Measurements from ENCODE around the gene RNF26. TPM values are rescaled to one million over a fixed set of nuclear protein-coding genes. Genes with fewer than 3 reads are reported as not detected.
A peak's percentile ranks its signal among the peaks of the same experiment; 100 is the strongest.

Gene RNF26
- total RNA-seq, 1 experiment from 2014 or later: 64.3 TPM

DNA sequence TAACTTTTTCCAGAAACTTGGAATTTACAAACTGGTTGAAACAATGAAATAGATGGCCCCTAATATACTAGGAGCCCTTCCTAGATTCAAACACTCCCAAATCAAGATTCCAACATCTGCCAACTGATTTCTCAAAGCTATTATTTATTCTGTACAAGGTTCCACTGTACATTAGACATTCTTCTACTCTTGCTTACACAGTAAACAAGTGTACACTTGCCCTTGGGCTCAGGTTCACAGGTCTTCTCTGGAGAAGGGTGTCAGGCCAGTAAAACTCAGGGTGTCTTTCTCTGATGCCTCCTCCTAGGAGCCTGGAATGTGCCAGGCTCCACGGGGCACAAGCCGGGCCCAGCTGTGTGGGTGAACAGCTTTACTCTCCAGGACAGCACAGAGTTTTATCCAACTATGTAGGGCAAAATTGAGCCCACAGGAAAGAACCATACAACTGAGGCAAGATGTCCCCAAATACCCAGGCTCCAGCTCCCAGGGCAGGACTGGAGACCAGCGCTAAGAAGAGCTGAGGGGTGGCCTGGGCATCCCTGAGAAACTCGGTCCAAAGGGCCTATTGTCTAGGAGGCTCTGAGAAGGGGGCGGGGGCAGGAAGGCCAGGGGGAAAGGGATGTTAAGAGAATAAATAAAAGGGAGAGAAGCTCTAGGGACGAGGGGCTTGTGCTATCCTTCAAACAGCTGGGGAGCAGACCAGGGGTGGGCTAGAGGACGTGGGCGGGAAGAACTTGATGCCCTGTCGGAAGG is 20.9 kb downstream of the RNF26 start:
- H3K27ac ChIP-seq: no peak overlapping the region
- no peaks in the 10 kb centered on the region for H3K36me3 ChIP-seq (ENCODE audit: low read depth)
- H3K9me2 ChIP-seq (ENCODE audit: insufficient read depth): no peaks in the 10 kb centered on the region
- H3K4me3 ChIP-seq: no peak overlapping the region
- H3F3A ChIP-seq (ENCODE audit: insufficient read depth, low read depth): peaks cover 11% of the 10 kb centered on the region; the same call in 1 of the 2 replicates
- CTCF ChIA-PET: interaction anchor here (0.5 to 2.4 kb wide), 8 partner anchors 12 to 120 kb away, joined by 3 to 19 read pairs (median 4); partner anchors contain the start of gene USP2
- no peak overlapping the region for H2AFZ ChIP-seq
- no peak overlapping the region for H3K4me2 ChIP-seq
- H3K79me2 ChIP-seq (ENCODE audit: low read depth): no peaks in the 10 kb centered on the region
- H3K9me3 ChIP-seq (ENCODE audit: insufficient read depth, low read depth): no peaks in the 10 kb centered on the region
- TF ChIP-seq, protein P1, sequence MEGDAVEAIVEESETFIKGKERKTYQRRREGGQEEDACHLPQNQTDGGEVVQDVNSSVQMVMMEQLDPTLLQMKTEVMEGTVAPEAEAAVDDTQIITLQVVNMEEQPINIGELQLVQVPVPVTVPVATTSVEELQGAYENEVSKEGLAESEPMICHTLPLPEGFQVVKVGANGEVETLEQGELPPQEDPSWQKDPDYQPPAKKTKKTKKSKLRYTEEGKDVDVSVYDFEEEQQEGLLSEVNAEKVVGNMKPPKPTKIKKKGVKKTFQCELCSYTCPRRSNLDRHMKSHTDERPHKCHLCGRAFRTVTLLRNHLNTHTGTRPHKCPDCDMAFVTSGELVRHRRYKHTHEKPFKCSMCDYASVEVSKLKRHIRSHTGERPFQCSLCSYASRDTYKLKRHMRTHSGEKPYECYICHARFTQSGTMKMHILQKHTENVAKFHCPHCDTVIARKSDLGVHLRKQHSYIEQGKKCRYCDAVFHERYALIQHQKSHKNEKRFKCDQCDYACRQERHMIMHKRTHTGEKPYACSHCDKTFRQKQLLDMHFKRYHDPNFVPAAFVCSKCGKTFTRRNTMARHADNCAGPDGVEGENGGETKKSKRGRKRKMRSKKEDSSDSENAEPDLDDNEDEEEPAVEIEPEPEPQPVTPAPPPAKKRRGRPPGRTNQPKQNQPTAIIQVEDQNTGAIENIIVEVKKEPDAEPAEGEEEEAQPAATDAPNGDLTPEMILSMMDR (conservative IDR thresholded peaks at IDR 0.05): no peak
- TF ChIP-seq EZH2 (IDR thresholded peaks at IDR 0.05; ENCODE audit: low read depth): no peak
- 0 out of 2 replicates have a peak, but pooled peaks cover 6% of the 10 kb centered on the region for H3K27me3 ChIP-seq (ENCODE audit: insufficient read depth, low read depth)
- no peak for DNase-seq
- H4K20me1 ChIP-seq (ENCODE audit: insufficient read depth): no peaks in the 10 kb centered on the region
- BruUV-seq (replicated peaks): no TSS peak
- POLR2A ChIA-PET (ENCODE audit: unreplicated experiment): no interaction called here
- peaks cover 8% of the 10 kb centered on the region for H3K4me1 ChIP-seq (replicated peaks; ENCODE audit: insufficient read depth)
- intact Hi-C loops (cut with micrococcal nuclease; ENCODE audit: unreplicated experiment): no loop called here

DNA sequence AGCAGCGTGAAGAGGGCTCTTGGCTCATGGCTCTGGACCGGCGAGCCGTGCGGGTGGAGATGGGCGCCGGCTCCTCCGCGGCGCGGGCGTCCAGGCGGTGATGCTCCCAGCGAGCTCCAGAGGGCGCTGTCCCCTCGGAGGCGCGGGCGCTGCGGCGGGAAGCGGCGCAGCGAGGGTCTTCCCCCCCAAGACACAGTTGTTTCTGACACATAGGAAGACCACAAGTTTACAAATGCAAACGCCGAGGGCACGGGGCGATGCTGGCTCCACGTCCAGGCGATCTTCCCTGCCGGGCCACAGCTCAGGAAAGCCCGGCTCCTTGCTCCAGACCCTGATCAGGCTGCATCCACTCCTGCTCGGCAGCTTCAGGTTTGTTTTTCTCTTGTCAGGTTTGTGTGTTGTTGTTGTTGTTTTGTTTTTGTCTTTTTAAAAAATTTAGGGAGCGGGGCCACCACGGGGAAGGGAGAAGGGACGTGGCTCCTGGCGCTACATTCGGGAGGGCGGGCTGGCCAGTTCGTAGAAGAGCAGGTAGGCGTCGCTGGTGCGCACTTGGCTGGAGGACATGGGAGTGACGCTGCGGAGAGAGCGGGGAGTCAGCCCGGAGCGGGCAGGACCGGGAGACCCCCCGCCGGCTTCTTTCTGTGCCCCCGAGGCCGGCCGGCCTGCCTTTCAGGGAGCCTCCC is 22.2 kb downstream of the RNF26 start:
- BruUV-seq (replicated peaks): no TSS peak
- intact Hi-C loops (cut with micrococcal nuclease; ENCODE audit: unreplicated experiment): loop anchor here (1.0 kb wide), 2 partner anchors 18 to 118 kb away; no protein-coding TSS in a partner anchor
- ChIA-PET POLR2A (ENCODE audit: unreplicated experiment) (interaction anchor here (0.7 kb wide), 1 partner anchor 30 kb away, joined by 7 read pairs; no protein-coding TSS in a partner anchor), CTCF (interaction anchor here (0.5 to 2.4 kb wide), 16 partner anchors 13 to 924 kb away, joined by 3 to 19 read pairs (median 5); partner anchors contain the start of gene USP2)
- DNase-seq: peak; percentile 61 to 65
- H3K4me1 ChIP-seq (replicated peaks; ENCODE audit: insufficient read depth): peaks cover 20% of the 10 kb centered on the region
- H3K9me3 ChIP-seq (ENCODE audit: insufficient read depth, low read depth): no peaks in the 10 kb centered on the region
- H3K4me3 ChIP-seq: peak overlapping the region; percentile 71
- peak overlapping the region; percentile 99 for H2AFZ ChIP-seq
- H3K27me3 ChIP-seq (ENCODE audit: insufficient read depth, low read depth): no peaks in the 10 kb centered on the region
- H3K27ac ChIP-seq: no peak overlapping the region
- no peaks in the 10 kb centered on the region for H4K20me1 ChIP-seq (ENCODE audit: insufficient read depth)
- no peaks in the 10 kb centered on the region for H3K36me3 ChIP-seq (ENCODE audit: low read depth)
- H3K79me2 ChIP-seq (ENCODE audit: low read depth): no peaks in the 10 kb centered on the region
- H3K9me2 ChIP-seq (ENCODE audit: insufficient read depth): no peaks in the 10 kb centered on the region
- peak overlapping the region; percentile 100 for H3K4me2 ChIP-seq
- peaks cover 18% of the 10 kb centered on the region for H3F3A ChIP-seq (ENCODE audit: insufficient read depth, low read depth)
- TF ChIP-seq, protein P1 (conservative IDR thresholded peaks at IDR 0.05): peak; percentile 100
- TF ChIP-seq EZH2 (IDR thresholded peaks at IDR 0.05; ENCODE audit: low read depth): no peak

DNA sequence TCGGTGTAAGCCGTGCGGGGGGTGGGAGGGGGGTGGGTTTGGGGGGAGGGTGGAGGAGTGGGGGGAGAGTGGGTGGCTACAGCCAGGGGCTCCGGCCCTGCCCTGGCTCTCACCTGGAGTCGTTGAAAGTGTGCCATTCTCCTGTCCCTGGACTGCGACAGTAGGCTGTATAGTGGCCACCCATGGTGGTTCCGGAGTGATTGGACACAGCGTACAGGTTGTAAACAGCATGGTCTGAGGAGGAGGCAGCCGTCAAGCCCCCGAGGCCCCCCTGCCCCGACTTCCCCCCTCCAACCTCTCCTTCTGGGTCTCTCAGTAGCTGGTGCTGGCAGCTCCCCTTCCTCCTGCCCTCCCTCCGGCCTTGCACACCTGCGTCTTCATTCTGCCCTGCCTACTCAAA is 22.7 kb downstream of the RNF26 start:
- Histone ChIP-seq H3K79me2 (ENCODE audit: low read depth) (no peaks in the 10 kb centered on the region), H3K27me3 (ENCODE audit: insufficient read depth, low read depth) (no peaks in the 10 kb centered on the region), H3K4me2 (peak overlapping the region; percentile 100), H3K4me3 (peak overlapping the region; percentile 71; the same call in 1 of the 2 replicates), H2AFZ (no peak overlapping the region), H3K27ac (no peak overlapping the region), H3K4me1 (replicated peaks; ENCODE audit: insufficient read depth) (peaks cover 26% of the 10 kb centered on the region), H3K9me2 (ENCODE audit: insufficient read depth) (no peaks in the 10 kb centered on the region), H3K36me3 (ENCODE audit: low read depth) (no peaks in the 10 kb centered on the region), H3K9me3 (ENCODE audit: insufficient read depth, low read depth) (no peaks in the 10 kb centered on the region), H4K20me1 (ENCODE audit: insufficient read depth) (no peaks in the 10 kb centered on the region), H3F3A (ENCODE audit: insufficient read depth, low read depth) (peaks cover 20% of the 10 kb centered on the region)
- BruUV-seq (replicated peaks): no TSS peak
- CTCF ChIA-PET: interaction anchor here (0.6 to 2.4 kb wide), 7 partner anchors 10 to 160 kb away, joined by 3 to 19 read pairs (median 6); no protein-coding TSS in a partner anchor
- no peak for DNase-seq
- POLR2A ChIA-PET (ENCODE audit: unreplicated experiment): interaction anchor here (0.6 kb wide), 1 partner anchor 81 kb away, joined by 4 read pairs; no protein-coding TSS in a partner anchor
- TF ChIP-seq, protein P1 (conservative IDR thresholded peaks at IDR 0.05): no peak
- TF ChIP-seq EZH2 (IDR thresholded peaks at IDR 0.05; ENCODE audit: low read depth): no peak
- intact Hi-C loops (cut with micrococcal nuclease; ENCODE audit: unreplicated experiment): no loop called here

All from PC-9 (cell line).